Hepatocyte (in vitro differentiated cells): Measurements from ENCODE around the gene DSTN. TPM values are rescaled to one million over a fixed set of nuclear protein-coding genes. Genes with fewer than 3 reads are reported as not detected.

Source experiments
- DNase-seq: peaks from one replicate; pipeline ENCODE4 v3.0.0-alpha.2; 2016; ENCODE audit warnings: low spot score
- H2AFZ ChIP-seq: fragments of 200-600 bp; sonication (generic); 2 replicates; pipeline ENCODE4 v1.6.0; 2016; ENCODE audit warnings: antibody characterized with exemption, mild to moderate bottlenecking
- H3K27ac ChIP-seq: fragments of 200-600 bp; sonication (generic); 2 replicates; pipeline ENCODE4 v1.5.1; 2016; ENCODE audit warnings: mild to moderate bottlenecking
- H3K27me3 ChIP-seq: fragments of 200-600 bp; sonication (generic); 2 replicates; pipeline ENCODE4 v1.6.1; 2016
- H3K36me3 ChIP-seq: fragments of 200-600 bp; sonication (generic); replicated peaks from 2 replicates; pipeline ENCODE4 v1.5.1; 2016; ENCODE audit warnings: low read depth; ENCODE audit not compliant: insufficient read depth
- H3K4me1 ChIP-seq: fragments of 200-600 bp; sonication (generic); 2 replicates; pipeline ENCODE4 v1.5.1; 2016; ENCODE audit warnings: mild to moderate bottlenecking, moderate library complexity; ENCODE audit not compliant: insufficient read depth
- H3K4me2 ChIP-seq: fragments of 200-600 bp; sonication (generic); 2 replicates; pipeline ENCODE4 v1.6.0; 2016
- H3K4me3 ChIP-seq: fragments of 200-600 bp; sonication (generic); 2 replicates; pipeline ENCODE4 v1.5.1; 2016; ENCODE audit warnings: mild to moderate bottlenecking
- H3K79me2 ChIP-seq: fragments of 200-600 bp; sonication (generic); 2 replicates; pipeline ENCODE4 v1.6.0; 2017; ENCODE audit warnings: mild to moderate bottlenecking
- H3K9me2 ChIP-seq: fragments of 200-600 bp; sonication (generic); replicated peaks from 2 replicates; pipeline ENCODE4 v1.6.0; 2017; ENCODE audit warnings: mild to moderate bottlenecking; ENCODE audit not compliant: insufficient read depth
- H3K9me3 ChIP-seq: fragments of 200-600 bp; sonication (generic); 2 replicates; pipeline ENCODE4 v1.5.1; 2016; ENCODE audit warnings: low read depth, mild to moderate bottlenecking
- H4K20me1 ChIP-seq: fragments of 200-600 bp; sonication (generic); 2 replicates; pipeline ENCODE4 v1.6.0; 2016; ENCODE audit warnings: mild to moderate bottlenecking; ENCODE audit not compliant: insufficient read depth, poor library complexity, severe bottlenecking
- CTCF ChIP-seq: fragments of 200-600 bp; sonication (generic); IDR thresholded peaks from 2 replicates; pipeline ENCODE4 v1.5.1; 2016; ENCODE audit warnings: antibody characterized with exemption, mild to moderate bottlenecking; ENCODE audit not compliant: poor library complexity
- EZH2 ChIP-seq: fragments of 200-600 bp; sonication (generic); IDR thresholded peaks from 2 replicates; pipeline ENCODE4 v1.6.1; 2016; ENCODE audit warnings: antibody characterized with exemption, mild to moderate bottlenecking, borderline replicate concordance
- EZH2phosphoT487 ChIP-seq: fragments of 200-600 bp; sonication (generic); IDR thresholded peaks from one replicate; pipeline ENCODE4 v1.6.1; 2018; ENCODE audit warnings: antibody characterized with exemption, mild to moderate bottlenecking, low read depth, moderate library complexity; ENCODE audit not compliant: unreplicated experiment, severe bottlenecking
- WGBS: methylation state at CpG from one replicate; pipeline ENCODE4 v1.1.6; 2016; ENCODE audit warnings: low lambda C conversion rate; ENCODE audit errors: missing lambda C conversion rate; 5-methylcytosine and 5-hydroxymethylcytosine counted together
- polyA plus RNA-seq: library from polyadenylated mRNA; unstranded; fragments of >200 nt; fragmentation: Nextera tagmentation; extraction: Ambion mirVana; gene quantifications from 2 replicates; pipeline ENCODE4 v1.2.1, GENCODE V29; 2016
- total RNA-seq: library from RNA; depleted of rRNA; stranded (reverse); fragments of >200 nt; gene quantifications from 2 replicates; pipeline ENCODE4 v1.2.3, GENCODE V29; 2014

The DSTN gene
- total and polyA plus RNA-seq, 2 experiments from 2014 or later, result 342 to 352 TPM

GRCh38 chr20:17655865-17656479, 86.1 kb downstream of the DSTN start:
- no peak for DNase-seq
- H3K4me2 ChIP-seq, result no peak overlapping the region
- WGBS, result 89% methylated on average over 11 of the region's 11 CpGs
- peak overlapping the region; percentile 3 for H3K27ac ChIP-seq
- no peaks in the 10 kb centered on the region for H3K9me2 ChIP-seq
- peaks cover 23% of the 10 kb centered on the region for H3K4me1 ChIP-seq
- TF ChIP-seq CTCF (no peak), EZH2phosphoT487 (no peak), EZH2 (no peak)
- peaks cover 100% of the 10 kb centered on the region for H3K79me2 ChIP-seq
- H2AFZ ChIP-seq, result no peak overlapping the region
- no peaks in the 10 kb centered on the region for H3K9me3 ChIP-seq
- H3K27me3 ChIP-seq, result no peaks in the 10 kb centered on the region
- H3K36me3 ChIP-seq, result no peaks in the 10 kb centered on the region
- H4K20me1 ChIP-seq, result peaks cover 98% of the 10 kb centered on the region
- H3K4me3 ChIP-seq, result no peak overlapping the region

DNA sequence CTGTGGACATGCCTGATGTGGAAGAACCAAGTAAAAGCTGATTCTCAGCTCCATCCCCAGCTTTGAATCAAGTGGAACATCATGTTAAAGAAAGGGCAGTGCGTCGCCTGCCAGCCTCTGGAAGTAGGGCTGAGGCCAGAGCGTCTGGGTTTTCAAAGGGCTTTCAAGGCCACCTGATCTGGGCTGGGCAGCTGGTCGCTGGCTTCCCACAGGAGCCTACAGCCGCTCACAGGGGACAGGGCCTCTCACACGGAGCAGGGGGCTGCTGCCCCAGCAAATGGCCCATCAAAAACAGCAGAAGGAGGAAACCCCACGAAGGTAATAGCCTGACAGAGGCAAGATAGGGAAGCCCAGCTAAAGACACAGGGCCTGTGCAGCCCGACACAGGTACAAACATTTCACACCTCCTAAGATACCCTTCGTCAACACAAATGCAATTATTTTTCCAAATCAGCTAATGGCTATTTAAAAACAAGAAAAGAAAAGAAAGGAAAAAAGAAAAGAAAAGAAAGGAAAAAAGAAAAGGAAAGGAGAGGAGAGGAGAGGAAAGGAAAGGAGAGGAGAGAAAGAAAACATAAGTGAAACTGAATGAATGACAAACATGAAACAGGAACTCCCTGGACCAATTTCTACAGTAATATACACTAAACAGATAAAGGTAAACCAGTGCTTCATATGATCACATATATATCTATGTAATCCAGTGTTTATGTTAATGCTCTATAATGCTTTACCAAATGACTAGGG, 87.4 kb downstream of the DSTN start:
- Histone ChIP-seq H3K9me2 (no peaks in the 10 kb centered on the region), H3K27me3 (no peaks in the 10 kb centered on the region), H3K9me3 (no peaks in the 10 kb centered on the region), H3K27ac (peak overlapping the region; percentile 3), H4K20me1 (peaks cover 96% of the 10 kb centered on the region), H3K4me2 (no peak overlapping the region), H2AFZ (no peak overlapping the region), H3K79me2 (peaks cover 100% of the 10 kb centered on the region), H3K4me1 (peaks cover 16% of the 10 kb centered on the region), H3K4me3 (no peak overlapping the region), H3K36me3 (no peaks in the 10 kb centered on the region)
- TF ChIP-seq EZH2, result no peak
- TF ChIP-seq EZH2phosphoT487, result no peak
- no peak for TF ChIP-seq CTCF
- DNase-seq, result no peak
- WGBS, result 74% methylated on average over 9 of the region's 9 CpGs

DNA sequence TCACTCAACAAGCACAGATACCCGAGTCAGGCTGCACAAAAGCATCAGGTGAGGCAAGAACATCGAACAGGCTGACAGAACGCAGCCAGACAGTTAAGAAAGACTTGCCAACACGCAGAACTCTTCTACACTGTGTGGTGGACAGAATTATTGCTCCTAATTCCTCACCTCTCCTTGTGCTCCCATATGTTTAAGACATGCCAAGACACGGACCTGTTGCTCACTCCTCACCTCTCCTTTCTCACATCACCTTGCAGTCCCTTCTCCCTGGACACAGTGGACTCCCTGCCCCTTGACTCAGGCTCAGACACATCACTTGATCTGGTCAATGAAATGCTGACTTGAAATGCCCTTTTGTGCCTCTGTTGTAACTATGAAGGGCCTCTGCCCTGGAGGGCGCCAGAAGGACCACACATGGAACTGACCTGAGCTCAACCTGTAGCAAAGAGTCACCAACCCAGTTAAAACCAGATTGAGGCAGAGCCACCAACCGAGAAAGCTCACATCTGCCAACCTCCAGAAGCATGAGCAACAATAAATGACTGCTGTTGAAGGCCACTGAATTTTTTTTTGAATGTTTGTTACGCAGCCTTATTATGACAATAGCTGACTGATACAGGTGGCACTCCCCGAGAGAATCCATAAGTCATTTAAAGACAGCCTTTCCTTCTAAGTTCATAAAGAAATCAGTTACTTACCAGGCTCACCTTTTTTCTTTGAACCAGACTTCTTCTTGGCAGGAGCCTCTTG, 88.2 kb downstream of the DSTN start:
- H3K27me3 ChIP-seq, result no peaks in the 10 kb centered on the region
- H3K79me2 ChIP-seq, result peaks cover 100% of the 10 kb centered on the region
- H4K20me1 ChIP-seq, result peaks cover 96% of the 10 kb centered on the region
- no peak for DNase-seq
- no peaks in the 10 kb centered on the region for H3K9me2 ChIP-seq
- no peaks in the 10 kb centered on the region for H3K9me3 ChIP-seq
- no peaks in the 10 kb centered on the region for H3K36me3 ChIP-seq
- H3K4me2 ChIP-seq, result no peak overlapping the region
- peaks cover 19% of the 10 kb centered on the region for H3K4me1 ChIP-seq
- no peak overlapping the region for H3K27ac ChIP-seq
- no peak for TF ChIP-seq EZH2
- TF ChIP-seq EZH2phosphoT487, result no peak
- TF ChIP-seq CTCF, result no peak
- H2AFZ ChIP-seq, result no peak overlapping the region
- H3K4me3 ChIP-seq, result no peak overlapping the region
- 97% methylated on average over 9 of the region's 9 CpGs for WGBS
